GM12878 (cell line): Measurements from ENCODE around the gene PATZ1. TPM values are rescaled to one million over a fixed set of nuclear protein-coding genes. Genes with fewer than 3 reads are reported as not detected.

Experiments used
- ATAC-seq: fragments of 200-7000 bp; cut with Tn5 transposase; 3 replicates; pipeline ENCODE4 v1.9.1; 2020; ENCODE audit warnings: mild to moderate bottlenecking, moderate library complexity
- BruUV-seq: library from RNA; stranded (reverse); fragments of 400-500 nt; replicated peaks from 2 replicates; lab custom pipeline; 2021; lab: Mats Ljungman, UMichigan
- CTCF ChIA-PET: fragments of 300-600 bp; sonication (Branson Sonifier 250); formaldehyde crosslinking; extraction: SDS; loops from one replicate; lab custom pipeline; 2021; ENCODE audit warnings: inconsistent platforms; lab: Yijun Ruan, JAX
- POLR2A ChIA-PET: fragments of 350-600 bp; formaldehyde crosslinking; extraction: SDS; loops from one replicate; lab custom pipeline; 2021; ENCODE audit warnings: inconsistent platforms; lab: Charles Lee
- RAD21 ChIA-PET: fragments of 300-600 bp; sonication (Branson Sonifier 250); formaldehyde crosslinking; loops from one replicate; lab custom pipeline; 2023; ENCODE audit warnings: antibody characterized with exemption; ENCODE audit not compliant: unreplicated experiment; lab: Charles Lee
- SMC1A ChIA-PET: fragments of 300-600 bp; sonication (Branson Sonifier 250); formaldehyde crosslinking; loops from one replicate; lab custom pipeline; 2023; ENCODE audit not compliant: unreplicated experiment, uncharacterized antibody; lab: Charles Lee
- DNase-seq: peaks from one replicate; pipeline ENCODE4 v3.0.0-alpha.2; 2011; ENCODE audit warnings: low read depth, low spot score
- FAIRE-seq: peaks from 3 replicates; lab custom pipeline; 2011; peaks lifted over from hg19 to GRCh38; lab: Jason Lieb, UNC
- H2AFZ ChIP-seq: 2 replicates; pipeline ENCODE4 v1.6.0; 2011; ENCODE audit warnings: low read depth, low read length, control low read depth; ENCODE audit not compliant: control insufficient read depth
- H3K27ac ChIP-seq: 2 replicates; pipeline ENCODE4 v1.5.1; 2011; ENCODE audit warnings: control low read depth; ENCODE audit not compliant: control insufficient read depth, insufficient read depth
- H3K27me3 ChIP-seq, 2 experiments: replicated peaks in 1 of 2; 2 replicates each; pipeline versions ENCODE4 v1.6.0 to v1.6.1; 2011; ENCODE audit warnings: low read length in 1 of 2; ENCODE audit not compliant: control insufficient read depth in 2 of 2, insufficient read depth in 2 of 2
- H3K36me3 ChIP-seq, 2 experiments: 2 replicates each; pipeline ENCODE4 v1.5.1; 2011; ENCODE audit warnings: low read length in 1 of 2; ENCODE audit not compliant: control insufficient read depth in 2 of 2, insufficient read depth in 2 of 2
- H3K4me1 ChIP-seq: 2 replicates; pipeline ENCODE4 v1.6.1; 2011; ENCODE audit warnings: mild to moderate bottlenecking, low read length, moderate library complexity, mixed read lengths; ENCODE audit not compliant: control insufficient read depth, insufficient read depth
- H3K4me2 ChIP-seq: 2 replicates; pipeline ENCODE4 v1.6.0; 2011; ENCODE audit warnings: control low read depth; ENCODE audit not compliant: control insufficient read depth, insufficient read depth
- H3K4me3 ChIP-seq: fragments of 200-600 bp; sonication (generic); 2 replicates; pipeline ENCODE4 v1.5.1; 2016
- H3K79me2 ChIP-seq: 2 replicates; pipeline ENCODE4 v1.6.0; 2011; ENCODE audit warnings: low read length; ENCODE audit not compliant: control insufficient read depth, insufficient read depth
- H3K9ac ChIP-seq: 2 replicates; pipeline ENCODE4 v1.8.0; 2011; ENCODE audit warnings: low read length, control low read depth, mixed read lengths; ENCODE audit not compliant: control insufficient read depth, insufficient read depth
- H3K9me3 ChIP-seq: replicated peaks from 3 replicates; pipeline ENCODE4 v1.5.1; 2011; ENCODE audit warnings: mild to moderate bottlenecking, low read length; ENCODE audit not compliant: control insufficient read depth, insufficient read depth
- H4K20me1 ChIP-seq: 2 replicates; pipeline ENCODE4 v1.6.0; 2011; ENCODE audit not compliant: control insufficient read depth, insufficient read depth
- CREB1 ChIP-seq: IDR thresholded peaks from 2 replicates; pipeline ENCODE4 v1.6.1; 2012; ENCODE audit warnings: low read depth, mild to moderate bottlenecking, inconsistent platforms
- CREM ChIP-seq: IDR thresholded peaks from 2 replicates; pipeline ENCODE4 v1.6.1; 2014; ENCODE audit warnings: antibody characterized with exemption, low read depth
- PML ChIP-seq: IDR thresholded peaks from 2 replicates; pipeline ENCODE4 v1.6.1; 2012; ENCODE audit warnings: low read length, inconsistent platforms
- POLR2A ChIP-seq: IDR thresholded peaks from 2 replicates; pipeline ENCODE4 v1.6.1; 2011; ENCODE audit warnings: low read depth, mild to moderate bottlenecking, low read length
- POLR2AphosphoS5 ChIP-seq: IDR thresholded peaks from 2 replicates; pipeline ENCODE4 v1.6.1; 2011; ENCODE audit warnings: mild to moderate bottlenecking, low read length, inconsistent platforms
- SMC3 ChIP-seq: IDR thresholded peaks from 2 replicates; pipeline ENCODE4 v1.6.1; 2011; ENCODE audit warnings: low read length, improper control_type of control experiment, borderline replicate concordance
- SPI1 ChIP-seq: IDR thresholded peaks from 2 replicates; pipeline ENCODE4 v1.6.1; 2011; ENCODE audit warnings: low read depth, mild to moderate bottlenecking, low read length, moderate library complexity, borderline replicate concordance; ENCODE audit not compliant: insufficient read depth
- WGBS: methylation state at CpG from one replicate; pipeline ENCODE4 v1.1.6; 2016; ENCODE audit warnings: low lambda C conversion rate; ENCODE audit not compliant: insufficient replicate concordance, insufficient coverage; ENCODE audit errors: missing lambda C conversion rate; 5-methylcytosine and 5-hydroxymethylcytosine counted together
- in situ Hi-C: fragments of 300-500 bp; cut with MboI; formaldehyde crosslinking; loops from 9 replicates; pipeline ENCODE4 v1.14.3; 2018; ENCODE audit warnings: mixed read lengths
- intact Hi-C: fragments of 100-400 bp; cut with micrococcal nuclease; formaldehyde crosslinking; loops from one replicate; pipeline ENCODE4 v1.14.2; 2022; ENCODE audit not compliant: unreplicated experiment
- polyA plus RNA-seq, 11 experiments: library from polyadenylated mRNA; depleted of rRNA in 4 of 11; unstranded in 6 of 11; stranded (reverse) in 5 of 11; fragments of >200 nt; fragmentation: Nextera tagmentation in 4 of 11; fragmentation: Illumina TruSeq in 1 of 11; extraction: Ambion mirVana in 4 of 11; extraction: Trizol in 1 of 11; gene quantifications; 1 replicate in 1 of 11; 2 replicates in 10 of 11; pipeline versions ENCODE4 v1.2.1 to v1.2.3, GENCODE V29; 2011 to 2016; ENCODE audit warnings: inconsistent platforms in 2 of 11, missing spikeins in 2 of 11, low read depth in 1 of 11
- total RNA-seq, 4 experiments: library from RNA; depleted of rRNA in 3 of 4; stranded (reverse); fragments of >200 nt in 3 of 4; fragmentation: Illumina TruSeq in 1 of 4; extraction: Trizol in 1 of 4; gene quantifications; 2 replicates each; pipeline versions ENCODE4 v1.2.1 to v1.2.3, GENCODE V29; 2013 to 2021
- TF ChIP-seq, protein P1 (sequence below): IDR thresholded peaks from 2 replicates; pipeline ENCODE4 v1.6.1; 2012; ENCODE audit warnings: low read length, inconsistent platforms
- TF ChIP-seq, protein P2 (sequence below): fragments of 450-650 bp; IDR thresholded peaks from 2 replicates; pipeline ENCODE4 v1.6.1; 2017; ENCODE audit warnings: mild to moderate bottlenecking, low read depth, inconsistent platforms; ENCODE audit not compliant: poor library complexity, severe bottlenecking
- TF ChIP-seq, protein P3 (sequence below): fragments of 450-650 bp; conservative IDR thresholded peaks from 2 replicates; pipeline ENCODE4 v1.6.1; 2017; ENCODE audit warnings: mild to moderate bottlenecking, moderate library complexity
- TF ChIP-seq, protein P4 (sequence below): fragments of 450-650 bp; IDR thresholded peaks from 2 replicates; pipeline ENCODE4 v1.6.1; 2017; ENCODE audit warnings: mild to moderate bottlenecking, moderate library complexity

PATZ1 gene
- total and polyA plus RNA-seq, 10 of the 15 experiments (the other 5 are each of a cell fraction or from before 2014, with no cell fraction given): 3.6 to 32.7 (median 13.9) TPM

DNA sequence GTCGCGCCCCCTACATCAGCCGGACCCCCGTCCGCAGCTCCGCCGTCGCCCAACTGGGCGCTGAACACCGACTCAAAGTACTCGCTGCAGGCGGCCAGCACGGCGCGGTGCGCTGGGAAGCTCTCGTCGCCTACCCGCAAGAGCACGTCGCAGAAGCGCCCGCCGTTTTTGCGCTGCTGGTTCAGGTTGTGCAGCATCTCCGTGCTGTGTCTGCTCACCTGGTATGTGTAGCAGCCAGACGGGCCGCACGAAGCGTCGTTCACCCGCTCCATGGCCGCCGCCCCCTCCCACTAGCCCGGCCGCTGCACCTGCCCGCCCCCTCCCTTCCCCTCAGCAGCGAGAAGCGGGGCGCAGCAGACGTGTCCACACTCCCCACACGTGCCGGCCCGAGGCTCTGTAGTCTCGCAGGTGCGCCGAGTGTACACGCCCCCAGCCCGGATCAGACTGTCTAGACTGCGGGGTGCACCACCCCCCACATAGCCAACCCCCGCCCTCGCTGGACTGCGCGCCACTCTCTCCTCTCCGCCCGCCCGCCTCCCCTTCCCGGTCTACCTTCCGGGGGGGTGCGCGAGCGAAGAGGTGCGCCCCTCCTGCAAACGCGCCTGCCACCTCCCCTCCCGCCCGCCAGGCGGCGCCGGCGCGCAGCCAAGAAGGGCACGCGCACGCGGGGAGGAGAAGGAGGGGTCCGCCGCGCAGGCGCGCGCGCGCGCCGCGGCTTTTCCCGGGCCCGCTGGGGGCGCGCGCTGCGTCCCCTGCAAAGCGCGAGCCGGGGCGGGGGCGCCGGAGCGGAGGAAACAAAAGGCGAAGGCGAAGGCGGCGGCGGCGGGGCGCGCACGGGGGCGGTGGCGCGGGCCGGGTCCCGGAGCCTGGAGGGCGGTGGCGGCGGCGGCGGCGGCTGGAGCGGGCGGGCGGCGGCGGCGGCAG lies 553 bp downstream of the PATZ1 start:
- Histone ChIP-seq H3K27ac (peak overlapping the region; percentile 59), H3K4me3 (peak overlapping the region; percentile 85), H3K9me3 (no peaks in the 10 kb centered on the region), H3K79me2 (peaks cover 40% of the 10 kb centered on the region), H3K27me3 (no peaks in the 10 kb centered on the region), H3K36me3 (peaks cover 10% of the 10 kb centered on the region in 2 experiments), H3K4me2 (peak overlapping the region; percentile 99), H2AFZ (peak overlapping the region; percentile 30), H3K4me1 (peaks cover 20% of the 10 kb centered on the region), H3K9ac (peak overlapping the region; percentile 71), H4K20me1 (peaks cover 5% of the 10 kb centered on the region; the same call in 1 of the 2 replicates)
- intact Hi-C loops (loop anchor here (2.0 to 5.0 kb wide), 3 partner anchors 52 to 407 kb away; partner anchors contain the start of genes DEPDC5, DRG1 and PRR14L), in situ Hi-C loops (loop anchor here (5.0 kb wide), 1 partner anchor 52 kb away; the partner anchor contains the start of gene DRG1)
- ChIA-PET POLR2A (interaction anchor here (0.6 to 1.7 kb wide), 4 partner anchors 41 to 143 kb away, joined by 3 to 7 read pairs (median 4); partner anchors contain the start of genes DRG1 and LIMK2), CTCF (interaction anchor here (0.8 to 1.8 kb wide), 6 partner anchors 9 to 285 kb away, joined by 3 to 5 read pairs (median 4); partner anchors contain the start of gene DRG1), SMC1A (interaction anchor here (0.8 to 0.9 kb wide), 2 partner anchors 287 to 293 kb away, joined by 3 read pairs; no protein-coding TSS in a partner anchor), RAD21 (interaction anchor here (1.0 to 1.3 kb wide), 3 partner anchors 55 to 149 kb away, joined by 4 read pairs; no protein-coding TSS in a partner anchor)
- no peak for FAIRE-seq
- peak; percentile 39 for DNase-seq
- peak; percentile 35 for ATAC-seq
- TSS peak; percentile 76 for BruUV-seq
- 1% methylated on average over 50 of the region's 126 CpGs for WGBS
- TF ChIP-seq PML (no peak), POLR2AphosphoS5 (no peak), CREM (0 out of 2 replicates have a peak, but pooled peaks have one; percentile 33), POLR2A (peak; percentile 75), SMC3 (peak; percentile 63), CREB1 (no peak; the same call in 1 of the 2 replicates), SPI1 (no peak)
- TF ChIP-seq, protein P1, sequence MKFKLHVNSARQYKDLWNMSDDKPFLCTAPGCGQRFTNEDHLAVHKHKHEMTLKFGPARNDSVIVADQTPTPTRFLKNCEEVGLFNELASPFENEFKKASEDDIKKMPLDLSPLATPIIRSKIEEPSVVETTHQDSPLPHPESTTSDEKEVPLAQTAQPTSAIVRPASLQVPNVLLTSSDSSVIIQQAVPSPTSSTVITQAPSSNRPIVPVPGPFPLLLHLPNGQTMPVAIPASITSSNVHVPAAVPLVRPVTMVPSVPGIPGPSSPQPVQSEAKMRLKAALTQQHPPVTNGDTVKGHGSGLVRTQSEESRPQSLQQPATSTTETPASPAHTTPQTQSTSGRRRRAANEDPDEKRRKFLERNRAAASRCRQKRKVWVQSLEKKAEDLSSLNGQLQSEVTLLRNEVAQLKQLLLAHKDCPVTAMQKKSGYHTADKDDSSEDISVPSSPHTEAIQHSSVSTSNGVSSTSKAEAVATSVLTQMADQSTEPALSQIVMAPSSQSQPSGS: no peak
- TF ChIP-seq, protein P2, sequence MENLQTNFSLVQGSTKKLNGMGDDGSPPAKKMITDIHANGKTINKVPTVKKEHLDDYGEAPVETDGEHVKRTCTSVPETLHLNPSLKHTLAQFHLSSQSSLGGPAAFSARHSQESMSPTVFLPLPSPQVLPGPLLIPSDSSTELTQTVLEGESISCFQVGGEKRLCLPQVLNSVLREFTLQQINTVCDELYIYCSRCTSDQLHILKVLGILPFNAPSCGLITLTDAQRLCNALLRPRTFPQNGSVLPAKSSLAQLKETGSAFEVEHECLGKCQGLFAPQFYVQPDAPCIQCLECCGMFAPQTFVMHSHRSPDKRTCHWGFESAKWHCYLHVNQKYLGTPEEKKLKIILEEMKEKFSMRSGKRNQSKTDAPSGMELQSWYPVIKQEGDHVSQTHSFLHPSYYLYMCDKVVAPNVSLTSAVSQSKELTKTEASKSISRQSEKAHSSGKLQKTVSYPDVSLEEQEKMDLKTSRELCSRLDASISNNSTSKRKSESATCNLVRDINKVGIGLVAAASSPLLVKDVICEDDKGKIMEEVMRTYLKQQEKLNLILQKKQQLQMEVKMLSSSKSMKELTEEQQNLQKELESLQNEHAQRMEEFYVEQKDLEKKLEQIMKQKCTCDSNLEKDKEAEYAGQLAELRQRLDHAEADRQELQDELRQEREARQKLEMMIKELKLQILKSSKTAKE: no peak
- TF ChIP-seq, protein P3, sequence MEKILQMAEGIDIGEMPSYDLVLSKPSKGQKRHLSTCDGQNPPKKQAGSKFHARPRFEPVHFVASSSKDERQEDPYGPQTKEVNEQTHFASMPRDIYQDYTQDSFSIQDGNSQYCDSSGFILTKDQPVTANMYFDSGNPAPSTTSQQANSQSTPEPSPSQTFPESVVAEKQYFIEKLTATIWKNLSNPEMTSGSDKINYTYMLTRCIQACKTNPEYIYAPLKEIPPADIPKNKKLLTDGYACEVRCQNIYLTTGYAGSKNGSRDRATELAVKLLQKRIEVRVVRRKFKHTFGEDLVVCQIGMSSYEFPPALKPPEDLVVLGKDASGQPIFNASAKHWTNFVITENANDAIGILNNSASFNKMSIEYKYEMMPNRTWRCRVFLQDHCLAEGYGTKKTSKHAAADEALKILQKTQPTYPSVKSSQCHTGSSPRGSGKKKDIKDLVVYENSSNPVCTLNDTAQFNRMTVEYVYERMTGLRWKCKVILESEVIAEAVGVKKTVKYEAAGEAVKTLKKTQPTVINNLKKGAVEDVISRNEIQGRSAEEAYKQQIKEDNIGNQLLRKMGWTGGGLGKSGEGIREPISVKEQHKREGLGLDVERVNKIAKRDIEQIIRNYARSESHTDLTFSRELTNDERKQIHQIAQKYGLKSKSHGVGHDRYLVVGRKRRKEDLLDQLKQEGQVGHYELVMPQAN: peak; percentile 63
- TF ChIP-seq, protein P4, sequence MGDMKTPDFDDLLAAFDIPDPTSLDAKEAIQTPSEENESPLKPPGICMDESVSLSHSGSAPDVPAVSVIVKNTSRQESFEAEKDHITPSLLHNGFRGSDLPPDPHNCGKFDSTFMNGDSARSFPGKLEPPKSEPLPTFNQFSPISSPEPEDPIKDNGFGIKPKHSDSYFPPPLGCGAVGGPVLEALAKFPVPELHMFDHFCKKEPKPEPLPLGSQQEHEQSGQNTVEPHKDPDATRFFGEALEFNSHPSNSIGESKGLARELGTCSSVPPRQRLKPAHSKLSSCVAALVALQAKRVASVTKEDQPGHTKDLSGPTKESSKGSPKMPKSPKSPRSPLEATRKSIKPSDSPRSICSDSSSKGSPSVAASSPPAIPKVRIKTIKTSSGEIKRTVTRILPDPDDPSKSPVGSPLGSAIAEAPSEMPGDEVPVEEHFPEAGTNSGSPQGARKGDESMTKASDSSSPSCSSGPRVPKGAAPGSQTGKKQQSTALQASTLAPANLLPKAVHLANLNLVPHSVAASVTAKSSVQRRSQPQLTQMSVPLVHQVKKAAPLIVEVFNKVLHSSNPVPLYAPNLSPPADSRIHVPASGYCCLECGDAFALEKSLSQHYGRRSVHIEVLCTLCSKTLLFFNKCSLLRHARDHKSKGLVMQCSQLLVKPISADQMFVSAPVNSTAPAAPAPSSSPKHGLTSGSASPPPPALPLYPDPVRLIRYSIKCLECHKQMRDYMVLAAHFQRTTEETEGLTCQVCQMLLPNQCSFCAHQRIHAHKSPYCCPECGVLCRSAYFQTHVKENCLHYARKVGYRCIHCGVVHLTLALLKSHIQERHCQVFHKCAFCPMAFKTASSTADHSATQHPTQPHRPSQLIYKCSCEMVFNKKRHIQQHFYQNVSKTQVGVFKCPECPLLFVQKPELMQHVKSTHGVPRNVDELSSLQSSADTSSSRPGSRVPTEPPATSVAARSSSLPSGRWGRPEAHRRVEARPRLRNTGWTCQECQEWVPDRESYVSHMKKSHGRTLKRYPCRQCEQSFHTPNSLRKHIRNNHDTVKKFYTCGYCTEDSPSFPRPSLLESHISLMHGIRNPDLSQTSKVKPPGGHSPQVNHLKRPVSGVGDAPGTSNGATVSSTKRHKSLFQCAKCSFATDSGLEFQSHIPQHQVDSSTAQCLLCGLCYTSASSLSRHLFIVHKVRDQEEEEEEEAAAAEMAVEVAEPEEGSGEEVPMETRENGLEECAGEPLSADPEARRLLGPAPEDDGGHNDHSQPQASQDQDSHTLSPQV: no peak
